Measurements from ENCODE around the gene CACNG3.

Gene CACNG3

GRCh38 chr16:24309258-24310142 lies 53.4 kb downstream of the CACNG3 start:
- Histone ChIP-seq H3K36me3 (ENCODE audit: insufficient read depth, low read length) (no peaks in the 10 kb centered on the region), H3K9ac (ENCODE audit: low read depth, low read length) (no peak overlapping the region), H3K27me3 (ENCODE audit: control insufficient read depth, insufficient read depth, low read length) (no peaks in the 10 kb centered on the region), H3K4me1 (ENCODE audit: control insufficient read depth, insufficient read depth, low read length) (no peaks in the 10 kb centered on the region), H3K9me3 (replicated peaks; ENCODE audit: low read length) (peaks cover 5% of the 10 kb centered on the region), H3K4me3 (ENCODE audit: low read length) (no peak overlapping the region), H3K4me2 (ENCODE audit: low read length) (no peak overlapping the region)

- Histone ChIP-seq H3K4me2 (ENCODE audit: low read length) (no peak overlapping the region), H3K4me3 (ENCODE audit: low read length) (no peak overlapping the region), H3K9me3 (replicated peaks; ENCODE audit: low read length) (peaks cover 2% of the 10 kb centered on the region), H3K27me3 (ENCODE audit: control insufficient read depth, insufficient read depth, low read length) (no peaks in the 10 kb centered on the region), H3K4me1 (ENCODE audit: control insufficient read depth, insufficient read depth, low read length) (no peaks in the 10 kb centered on the region), H3K36me3 (ENCODE audit: insufficient read depth, low read length) (no peaks in the 10 kb centered on the region), H3K9ac (ENCODE audit: low read depth, low read length) (no peak overlapping the region)
Measured at GRCh38 chr16:24315343-24315742, 59.2 kb downstream of the CACNG3 start.

GRCh38 chr16:24318680-24319079 lies 62.5 kb downstream of the CACNG3 start:
- Histone ChIP-seq H3K9me3 (replicated peaks; ENCODE audit: low read length) (no peaks in the 10 kb centered on the region), H3K4me3 (ENCODE audit: low read length) (no peak overlapping the region), H3K9ac (ENCODE audit: low read depth, low read length) (no peak overlapping the region), H3K4me1 (ENCODE audit: control insufficient read depth, insufficient read depth, low read length) (no peaks in the 10 kb centered on the region), H3K4me2 (ENCODE audit: low read length) (no peak overlapping the region), H3K27me3 (ENCODE audit: control insufficient read depth, insufficient read depth, low read length) (no peaks in the 10 kb centered on the region), H3K36me3 (ENCODE audit: insufficient read depth, low read length) (no peaks in the 10 kb centered on the region)

GRCh38 chr16:24319126-24319814 lies 63.1 kb downstream of the CACNG3 start:
- Histone ChIP-seq H3K4me1 (ENCODE audit: control insufficient read depth, insufficient read depth, low read length) (no peaks in the 10 kb centered on the region), H3K9me3 (replicated peaks; ENCODE audit: low read length) (no peaks in the 10 kb centered on the region), H3K36me3 (ENCODE audit: insufficient read depth, low read length) (no peaks in the 10 kb centered on the region), H3K4me3 (ENCODE audit: low read length) (no peak overlapping the region), H3K27me3 (ENCODE audit: control insufficient read depth, insufficient read depth, low read length) (no peaks in the 10 kb centered on the region), H3K9ac (ENCODE audit: low read depth, low read length) (no peak overlapping the region), H3K4me2 (ENCODE audit: low read length) (no peak overlapping the region)

- no peaks in the 10 kb centered on the region for H3K27me3 ChIP-seq (ENCODE audit: control insufficient read depth, insufficient read depth, low read length)
- H3K4me2 ChIP-seq (ENCODE audit: low read length), result no peak overlapping the region
- no peaks in the 10 kb centered on the region for H3K4me1 ChIP-seq (ENCODE audit: control insufficient read depth, insufficient read depth, low read length)
- H3K9ac ChIP-seq (ENCODE audit: low read depth, low read length), result no peak overlapping the region
- no peaks in the 10 kb centered on the region for H3K36me3 ChIP-seq (ENCODE audit: insufficient read depth, low read length)
- no peak overlapping the region for H3K4me3 ChIP-seq (ENCODE audit: low read length)
- peaks cover 6% of the 10 kb centered on the region for H3K9me3 ChIP-seq (replicated peaks; ENCODE audit: low read length)
Measured at GRCh38 chr16:24322106-24322505, 66.0 kb downstream of the CACNG3 start.

- Histone ChIP-seq H3K9ac (ENCODE audit: low read depth, low read length) (no peak overlapping the region), H3K4me3 (ENCODE audit: low read length) (no peak overlapping the region), H3K9me3 (replicated peaks; ENCODE audit: low read length) (peaks cover 6% of the 10 kb centered on the region), H3K4me2 (ENCODE audit: low read length) (no peak overlapping the region), H3K4me1 (ENCODE audit: control insufficient read depth, insufficient read depth, low read length) (no peaks in the 10 kb centered on the region), H3K36me3 (ENCODE audit: insufficient read depth, low read length) (no peaks in the 10 kb centered on the region), H3K27me3 (ENCODE audit: control insufficient read depth, insufficient read depth, low read length) (no peaks in the 10 kb centered on the region)
Measured at GRCh38 chr16:24324421-24324820, 68.3 kb downstream of the CACNG3 start.

- Histone ChIP-seq H3K4me3 (ENCODE audit: low read length) (no peak overlapping the region), H3K27me3 (ENCODE audit: control insufficient read depth, insufficient read depth, low read length) (no peaks in the 10 kb centered on the region), H3K4me2 (ENCODE audit: low read length) (no peak overlapping the region), H3K4me1 (ENCODE audit: control insufficient read depth, insufficient read depth, low read length) (no peaks in the 10 kb centered on the region), H3K36me3 (ENCODE audit: insufficient read depth, low read length) (no peaks in the 10 kb centered on the region), H3K9ac (ENCODE audit: low read depth, low read length) (no peak overlapping the region), H3K9me3 (replicated peaks; ENCODE audit: low read length) (peaks cover 6% of the 10 kb centered on the region)
Measured at GRCh38 chr16:24328835-24329452, 72.8 kb downstream of the CACNG3 start.

- Histone ChIP-seq H3K4me2 (ENCODE audit: low read length) (no peak overlapping the region), H3K27me3 (ENCODE audit: control insufficient read depth, insufficient read depth, low read length) (no peaks in the 10 kb centered on the region), H3K36me3 (ENCODE audit: insufficient read depth, low read length) (no peaks in the 10 kb centered on the region), H3K9ac (ENCODE audit: low read depth, low read length) (no peak overlapping the region), H3K9me3 (replicated peaks; ENCODE audit: low read length) (no peaks in the 10 kb centered on the region), H3K4me3 (ENCODE audit: low read length) (no peak overlapping the region), H3K4me1 (ENCODE audit: control insufficient read depth, insufficient read depth, low read length) (no peaks in the 10 kb centered on the region)
Measured at GRCh38 chr16:24332178-24332577, 76.0 kb downstream of the CACNG3 start.

- Histone ChIP-seq H3K36me3 (ENCODE audit: insufficient read depth, low read length) (no peaks in the 10 kb centered on the region), H3K27me3 (ENCODE audit: control insufficient read depth, insufficient read depth, low read length) (no peaks in the 10 kb centered on the region), H3K4me2 (ENCODE audit: low read length) (no peak overlapping the region), H3K9ac (ENCODE audit: low read depth, low read length) (no peak overlapping the region), H3K4me3 (ENCODE audit: low read length) (no peak overlapping the region), H3K4me1 (ENCODE audit: control insufficient read depth, insufficient read depth, low read length) (no peaks in the 10 kb centered on the region), H3K9me3 (replicated peaks; ENCODE audit: low read length) (no peaks in the 10 kb centered on the region)
Measured at GRCh38 chr16:24332582-24333090, 76.5 kb downstream of the CACNG3 start.

GRCh38 chr16:24336491-24336890 lies 80.4 kb downstream of the CACNG3 start:
- no peak overlapping the region for H3K4me3 ChIP-seq (ENCODE audit: low read length)
- no peaks in the 10 kb centered on the region for H3K27me3 ChIP-seq (ENCODE audit: control insufficient read depth, insufficient read depth, low read length)
- no peaks in the 10 kb centered on the region for H3K36me3 ChIP-seq (ENCODE audit: insufficient read depth, low read length)
- H3K4me2 ChIP-seq (ENCODE audit: low read length), result no peak overlapping the region
- H3K9me3 ChIP-seq (replicated peaks; ENCODE audit: low read length), result no peaks in the 10 kb centered on the region
- H3K4me1 ChIP-seq (ENCODE audit: control insufficient read depth, insufficient read depth, low read length), result no peaks in the 10 kb centered on the region
- H3K9ac ChIP-seq (ENCODE audit: low read depth, low read length), result no peak overlapping the region

GRCh38 chr16:24337013-24337412 lies 80.9 kb downstream of the CACNG3 start:
- H3K9me3 ChIP-seq (replicated peaks; ENCODE audit: low read length), result no peaks in the 10 kb centered on the region
- no peaks in the 10 kb centered on the region for H3K4me1 ChIP-seq (ENCODE audit: control insufficient read depth, insufficient read depth, low read length)
- H3K9ac ChIP-seq (ENCODE audit: low read depth, low read length), result no peak overlapping the region

More at GRCh38 chr16:24337013-24337412, 80.9 kb downstream of the CACNG3 start:
- Histone ChIP-seq H3K27me3 (ENCODE audit: control insufficient read depth, insufficient read depth, low read length) (no peaks in the 10 kb centered on the region), H3K4me2 (ENCODE audit: low read length) (no peak overlapping the region), H3K36me3 (ENCODE audit: insufficient read depth, low read length) (no peaks in the 10 kb centered on the region), H3K4me3 (ENCODE audit: low read length) (no peak overlapping the region)

Data from skeletal muscle satellite cell (primary cell).